ENCODE results near the gene IDUA. TPM values are rescaled to one million over a fixed set of nuclear protein-coding genes. Genes with fewer than 3 reads are reported as not detected.
A peak's percentile ranks its signal among the peaks of the same experiment; 100 is the strongest.

The IDUA gene
- polyA plus RNA-seq, 2 donors: 10.0 to 17.8 TPM

DNA sequence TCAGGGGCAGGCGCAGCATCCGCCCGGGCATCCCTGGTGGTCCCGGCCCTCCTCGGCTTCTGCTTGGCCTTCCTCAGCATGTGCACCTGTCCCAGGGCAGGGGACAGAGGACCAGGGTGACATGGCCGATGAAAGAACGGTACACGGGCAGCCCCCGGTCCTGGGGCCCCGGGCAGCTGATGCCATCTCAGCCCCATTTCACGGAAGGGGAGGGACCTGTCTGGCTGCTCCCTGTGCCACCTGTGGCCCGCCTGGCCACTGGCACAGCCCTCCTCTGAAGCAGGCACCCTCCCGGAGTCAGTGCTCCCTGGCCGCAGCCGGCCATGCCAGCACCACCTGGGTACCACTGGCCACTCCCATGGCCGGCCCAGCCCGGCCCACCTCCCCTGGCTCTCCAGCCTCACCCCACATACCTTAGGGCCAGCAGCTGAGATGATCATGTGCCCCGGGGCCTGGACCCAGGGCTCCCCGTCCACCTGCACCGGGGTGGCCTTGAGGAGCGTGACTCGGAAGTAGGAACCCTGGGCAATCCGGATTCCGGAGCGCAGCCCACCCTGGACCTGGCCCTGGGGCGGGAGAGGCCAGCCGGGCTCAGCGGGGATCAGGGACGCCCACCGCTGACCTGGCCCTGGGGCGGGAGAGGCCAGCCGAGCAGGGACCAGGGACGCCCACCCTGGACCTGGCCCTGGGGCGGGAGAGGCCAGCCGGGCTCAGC, 26.1 kb upstream of the IDUA start:
- no peaks in the 10 kb centered on the region for H3K27me3 ChIP-seq (ENCODE audit: control insufficient read depth in 1 of 2, insufficient read depth in 2 of 2, low read length in 2 of 2)
- peaks cover 5 to 55% of the 10 kb centered on the region in 2 donors for H3K36me3 ChIP-seq (ENCODE audit: control insufficient read depth in 2 of 2, insufficient read depth in 2 of 2, low read length in 1 of 2)
- no peak overlapping the region for H3K27ac ChIP-seq (ENCODE audit: low read depth in 2 of 2, low read length in 1 of 2)
- H3K9me3 ChIP-seq (ENCODE audit: control insufficient read depth in 2 of 2, insufficient read depth in 1 of 2, low read depth in 1 of 2, low read length in 1 of 2): no peaks in the 10 kb centered on the region
- no peak overlapping the region for H3K4me3 ChIP-seq (ENCODE audit: low read depth in 1 of 2, low read length in 2 of 2)
- H3K4me1 ChIP-seq (ENCODE audit: control insufficient read depth in 2 of 2, insufficient read depth in 2 of 2, low read length in 1 of 2): peaks cover 7 to 28% of the 10 kb centered on the region in 2 donors
- 89 to 90% methylated on average over 32 to 35 of the region's 35 CpGs for WGBS, 2 donors

GRCh38 chr4:961351-962230, 25.3 kb upstream of the IDUA start:
- Histone ChIP-seq H3K36me3 (ENCODE audit: control insufficient read depth in 2 of 2, insufficient read depth in 2 of 2, low read length in 1 of 2) (peaks cover 5 to 62% of the 10 kb centered on the region in 2 donors), H3K9me3 (ENCODE audit: control insufficient read depth in 2 of 2, insufficient read depth in 1 of 2, low read depth in 1 of 2, low read length in 1 of 2) (no peaks in the 10 kb centered on the region), H3K27ac (ENCODE audit: low read depth in 2 of 2, low read length in 1 of 2) (peak overlapping the region; percentile 57 to 81), H3K4me3 (ENCODE audit: low read depth in 1 of 2, low read length in 2 of 2) (no peak overlapping the region), H3K27me3 (ENCODE audit: control insufficient read depth in 1 of 2, insufficient read depth in 2 of 2, low read length in 2 of 2) (no peaks in the 10 kb centered on the region), H3K4me1 (ENCODE audit: control insufficient read depth in 2 of 2, insufficient read depth in 2 of 2, low read length in 1 of 2) (peaks cover 7 to 28% of the 10 kb centered on the region in 2 donors)
- WGBS, 2 donors: 58 to 71% methylated on average over 44 to 52 of the region's 52 CpGs

GRCh38 chr4:962231-963208, 24.3 kb upstream of the IDUA start:
- Histone ChIP-seq H3K36me3 (ENCODE audit: control insufficient read depth in 2 of 2, insufficient read depth in 2 of 2, low read length in 1 of 2) (peaks cover 5 to 68% of the 10 kb centered on the region in 2 donors), H3K4me3 (ENCODE audit: low read depth in 1 of 2, low read length in 2 of 2) (no peak overlapping the region), H3K27me3 (ENCODE audit: control insufficient read depth in 1 of 2, insufficient read depth in 2 of 2, low read length in 2 of 2) (no peaks in the 10 kb centered on the region), H3K27ac (ENCODE audit: low read depth in 2 of 2, low read length in 1 of 2) (peak overlapping the region; percentile 57 to 81), H3K4me1 (ENCODE audit: control insufficient read depth in 2 of 2, insufficient read depth in 2 of 2, low read length in 1 of 2) (peaks cover 7 to 29% of the 10 kb centered on the region in 2 donors), H3K9me3 (ENCODE audit: control insufficient read depth in 2 of 2, insufficient read depth in 1 of 2, low read depth in 1 of 2, low read length in 1 of 2) (no peaks in the 10 kb centered on the region)
- 85 to 87% methylated on average over 54 of the region's 54 CpGs for WGBS, 2 donors

DNA sequence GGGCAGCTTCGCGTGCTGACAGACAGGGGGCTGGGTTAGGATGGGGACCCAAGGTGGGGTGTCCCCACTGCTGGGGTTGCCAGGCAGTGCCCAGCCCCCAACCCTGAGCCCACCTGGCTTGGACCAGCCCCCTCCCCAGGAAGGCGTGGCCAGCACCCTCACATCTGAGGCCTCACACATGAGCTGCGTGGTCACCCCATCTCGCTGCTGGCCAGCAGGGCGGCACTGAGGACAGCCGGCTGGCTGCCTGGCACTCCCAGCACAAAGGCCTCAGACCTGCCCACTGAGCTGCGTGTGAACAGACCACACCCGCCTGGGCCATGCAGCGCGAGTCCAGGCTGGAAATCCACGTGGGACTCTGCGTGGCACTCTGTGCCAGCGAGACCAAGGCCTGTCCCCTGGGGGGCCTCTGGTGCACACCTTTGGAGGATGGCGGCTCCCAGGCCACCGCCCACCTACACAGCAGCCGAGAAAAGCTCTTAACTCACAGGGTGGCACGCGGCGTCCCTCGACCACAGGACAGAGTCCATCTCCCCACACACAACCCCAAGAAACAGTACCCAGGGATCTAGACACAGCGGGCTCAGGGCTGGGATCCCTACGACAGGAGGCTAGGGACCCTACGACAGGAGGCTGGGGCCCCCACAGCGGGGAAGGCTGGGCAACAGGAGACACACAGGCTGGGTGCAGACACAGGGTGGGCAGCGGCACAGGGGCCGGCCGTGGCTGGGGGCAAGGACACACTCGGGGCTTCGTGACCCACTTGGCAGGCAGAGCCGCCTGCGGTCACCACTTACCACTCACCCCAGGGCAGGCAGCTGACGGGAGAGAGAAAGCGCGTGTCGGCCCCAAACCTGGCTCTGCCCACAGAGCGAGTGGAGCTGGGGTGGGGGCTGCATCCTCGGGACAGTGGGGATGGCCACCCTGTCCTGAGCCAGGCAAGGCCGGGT, 23.3 kb upstream of the IDUA start:
- H3K27ac ChIP-seq (ENCODE audit: low read depth in 2 of 2, low read length in 1 of 2): peak overlapping the region in 1 of 2 donors; percentile 0
- H3K27me3 ChIP-seq (ENCODE audit: control insufficient read depth in 1 of 2, insufficient read depth in 2 of 2, low read length in 2 of 2): no peaks in the 10 kb centered on the region
- 82 to 86% methylated on average over 39 of the region's 39 CpGs for WGBS, 2 donors
- peaks cover 1 to 60% of the 10 kb centered on the region in 2 donors for H3K36me3 ChIP-seq (ENCODE audit: control insufficient read depth in 2 of 2, insufficient read depth in 2 of 2, low read length in 1 of 2)
- H3K9me3 ChIP-seq (ENCODE audit: control insufficient read depth in 2 of 2, insufficient read depth in 1 of 2, low read depth in 1 of 2, low read length in 1 of 2): no peaks in the 10 kb centered on the region
- no peak overlapping the region for H3K4me3 ChIP-seq (ENCODE audit: low read depth in 1 of 2, low read length in 2 of 2)
- H3K4me1 ChIP-seq (ENCODE audit: control insufficient read depth in 2 of 2, insufficient read depth in 2 of 2, low read length in 1 of 2): peaks cover 7 to 32% of the 10 kb centered on the region in 2 donors

GRCh38 chr4:964346-965025, 22.4 kb upstream of the IDUA start:
- no peak overlapping the region for H3K4me3 ChIP-seq (ENCODE audit: low read depth in 1 of 2, low read length in 2 of 2)
- no peaks in the 10 kb centered on the region for H3K9me3 ChIP-seq (ENCODE audit: control insufficient read depth in 2 of 2, insufficient read depth in 1 of 2, low read depth in 1 of 2, low read length in 1 of 2)
- peaks cover 7 to 37% of the 10 kb centered on the region in 2 donors for H3K4me1 ChIP-seq (ENCODE audit: control insufficient read depth in 2 of 2, insufficient read depth in 2 of 2, low read length in 1 of 2)
- H3K27me3 ChIP-seq (ENCODE audit: control insufficient read depth in 1 of 2, insufficient read depth in 2 of 2, low read length in 2 of 2): no peaks in the 10 kb centered on the region
- H3K27ac ChIP-seq (ENCODE audit: low read depth in 2 of 2, low read length in 1 of 2): no peak overlapping the region
- WGBS, 2 donors: 91 to 92% methylated on average over 23 of the region's 23 CpGs
- peaks cover 0 to 53% of the 10 kb centered on the region in 2 donors for H3K36me3 ChIP-seq (ENCODE audit: control insufficient read depth in 2 of 2, insufficient read depth in 2 of 2, low read length in 1 of 2)

GRCh38 chr4:965048-965765, 21.6 kb upstream of the IDUA start:
- H3K9me3 ChIP-seq (ENCODE audit: control insufficient read depth in 2 of 2, insufficient read depth in 1 of 2, low read depth in 1 of 2, low read length in 1 of 2): no peaks in the 10 kb centered on the region
- 90 to 91% methylated on average over 25 to 26 of the region's 26 CpGs for WGBS, 2 donors
- H3K36me3 ChIP-seq (ENCODE audit: control insufficient read depth in 2 of 2, insufficient read depth in 2 of 2, low read length in 1 of 2): peaks cover 0 to 49% of the 10 kb centered on the region in 2 donors
- no peak overlapping the region for H3K27ac ChIP-seq (ENCODE audit: low read depth in 2 of 2, low read length in 1 of 2)
- H3K27me3 ChIP-seq (ENCODE audit: control insufficient read depth in 1 of 2, insufficient read depth in 2 of 2, low read length in 2 of 2): no peaks in the 10 kb centered on the region
- no peak overlapping the region for H3K4me3 ChIP-seq (ENCODE audit: low read depth in 1 of 2, low read length in 2 of 2)
- H3K4me1 ChIP-seq (ENCODE audit: control insufficient read depth in 2 of 2, insufficient read depth in 2 of 2, low read length in 1 of 2): peaks cover 7 to 37% of the 10 kb centered on the region in 2 donors

DNA sequence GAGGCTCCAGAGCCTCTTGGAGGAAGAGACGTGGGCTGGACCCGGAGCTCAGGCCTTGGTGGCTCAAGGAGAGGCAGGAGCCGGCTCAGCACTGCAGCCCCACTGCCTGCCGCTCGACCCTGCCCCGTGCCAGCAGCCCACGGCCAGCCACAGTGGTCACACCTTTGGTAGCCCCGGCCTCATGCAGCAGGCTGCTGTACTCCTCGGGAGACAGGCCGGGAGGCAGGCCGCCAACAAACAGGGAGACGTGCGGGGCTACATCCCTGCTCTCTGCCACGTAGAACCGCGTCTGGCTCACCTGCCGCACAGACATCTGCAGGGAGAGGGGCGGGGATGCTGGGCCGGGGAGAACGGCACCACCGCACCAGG, 21.1 kb upstream of the IDUA start:
- H3K4me3 ChIP-seq (ENCODE audit: low read depth in 1 of 2, low read length in 2 of 2): no peak overlapping the region
- H3K27me3 ChIP-seq (ENCODE audit: control insufficient read depth in 1 of 2, insufficient read depth in 2 of 2, low read length in 2 of 2): no peaks in the 10 kb centered on the region
- H3K27ac ChIP-seq (ENCODE audit: low read depth in 2 of 2, low read length in 1 of 2): no peak overlapping the region
- WGBS, 2 donors: 91 to 93% methylated on average over 21 of the region's 21 CpGs
- H3K4me1 ChIP-seq (ENCODE audit: control insufficient read depth in 2 of 2, insufficient read depth in 2 of 2, low read length in 1 of 2): peaks cover 7 to 38% of the 10 kb centered on the region in 2 donors
- no peaks in the 10 kb centered on the region for H3K9me3 ChIP-seq (ENCODE audit: control insufficient read depth in 2 of 2, insufficient read depth in 1 of 2, low read depth in 1 of 2, low read length in 1 of 2)
- peaks cover 0 to 47% of the 10 kb centered on the region in 2 donors for H3K36me3 ChIP-seq (ENCODE audit: control insufficient read depth in 2 of 2, insufficient read depth in 2 of 2, low read length in 1 of 2)
